Breast epithelium (tissue), 4 donors: ENCODE data around the gene FICD. TPM values are rescaled to one million over a fixed set of nuclear protein-coding genes. Genes with fewer than 3 reads are reported as not detected.

Experiments used
- DNase-seq, 2 donors: peaks; one replicate each; pipeline ENCODE4 v3.0.0-alpha.2; 2019; ENCODE audit warnings: low spot score in 2 of 2
- H3K27ac ChIP-seq, 2 donors: fragments of 200-600 bp; sonication (generic) in 1 of 2; one replicate each; pipeline ENCODE4 v1.5.1; 2016 to 2019; ENCODE audit warnings: mild to moderate bottlenecking in 1 of 2
- H3K27me3 ChIP-seq, 2 donors: fragments of 200-600 bp; sonication (generic) in 1 of 2; one replicate each; pipeline versions ENCODE4 v1.5.1 to v1.6.0; 2017 to 2019; ENCODE audit warnings: control low read depth in 1 of 2, mild to moderate bottlenecking in 1 of 2
- H3K36me3 ChIP-seq: fragments of 200-600 bp; one replicate; pipeline ENCODE4 v1.5.1; 2019
- H3K4me1 ChIP-seq, 2 donors: fragments of 200-600 bp; sonication (generic); one replicate each; pipeline ENCODE4 v1.5.1; 2016 to 2019; ENCODE audit warnings: control low read depth in 1 of 2
- H3K4me3 ChIP-seq, 3 donors: fragments of 200-600 bp; sonication (generic); 1 replicate in 2 of 3; 2 replicates in 1 of 3; pipeline ENCODE4 v1.5.1; 2016 to 2019; ENCODE audit warnings: mild to moderate bottlenecking in 3 of 3, moderate library complexity in 2 of 3
- H3K9me3 ChIP-seq, 2 donors: fragments of 200-600 bp; sonication (generic) in 1 of 2; one replicate each; pipeline ENCODE4 v1.5.1; 2016 to 2019; ENCODE audit warnings: control low read depth in 1 of 2
- POLR2A ChIP-seq: fragments of 450-650 bp; IDR thresholded peaks from one replicate; pipeline ENCODE4 v1.6.1; 2016; ENCODE audit warnings: antibody characterized with exemption, mild to moderate bottlenecking, moderate library complexity
- POLR2AphosphoS5 ChIP-seq, 3 donors: sonication (generic); formaldehyde crosslinking; IDR thresholded peaks; one replicate each; pipeline ENCODE4 v1.6.1; 2017; ENCODE audit warnings: antibody characterized with exemption in 3 of 3
- intact Hi-C: fragments of 100-400 bp; cut with DNase I; formaldehyde crosslinking; loops from one replicate; pipeline ENCODE4 v1.15.1; 2023; ENCODE audit warnings: low total_unique reads
- total RNA-seq, 3 donors: library from RNA; depleted of rRNA; stranded (reverse); fragments of >200 nt; gene quantifications; one replicate each; pipeline ENCODE4 v1.1.0, GENCODE V29; 2016
- TF ChIP-seq, protein P1 (sequence below), 3 donors: fragments of 450-650 bp; IDR thresholded peaks; one replicate each; pipeline ENCODE4 v1.5.1; 2016 to 2017; ENCODE audit warnings: antibody characterized with exemption in 3 of 3, mild to moderate bottlenecking in 3 of 3, moderate library complexity in 3 of 3

The FICD gene
- total RNA-seq, 3 donors from 2014 or later, result 7.0 to 8.5 (median 8.0) TPM

DNA sequence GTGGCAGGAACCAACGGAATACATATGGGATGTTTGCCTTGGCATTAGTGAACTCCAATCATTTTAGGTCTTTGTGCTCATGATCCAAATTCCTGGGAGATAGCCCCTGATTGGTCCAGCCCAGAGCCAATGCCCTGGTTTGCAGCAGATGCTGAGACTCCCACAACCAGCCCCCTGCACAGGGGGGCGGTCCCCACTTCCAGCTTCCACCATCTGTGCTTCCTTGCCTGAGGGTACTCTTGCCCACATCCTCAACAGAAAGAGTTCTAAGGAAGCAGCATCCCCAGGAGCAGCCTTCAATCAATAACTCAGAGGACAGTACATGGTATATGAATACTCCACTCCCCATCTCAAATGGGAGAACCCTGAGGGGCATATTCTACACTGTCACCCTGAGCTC is 39.7 kb upstream of the FICD start:
- no peaks in the 10 kb centered on the region for H3K9me3 ChIP-seq
- H3K36me3 ChIP-seq, result no peaks in the 10 kb centered on the region
- intact Hi-C loops, result no loop called here
- no peak overlapping the region for H3K4me3 ChIP-seq
- H3K4me1 ChIP-seq, result no peaks in the 10 kb centered on the region
- no peaks in the 10 kb centered on the region for H3K27me3 ChIP-seq
- no peak for DNase-seq
- H3K27ac ChIP-seq, result no peak overlapping the region
- TF ChIP-seq, protein P1, sequence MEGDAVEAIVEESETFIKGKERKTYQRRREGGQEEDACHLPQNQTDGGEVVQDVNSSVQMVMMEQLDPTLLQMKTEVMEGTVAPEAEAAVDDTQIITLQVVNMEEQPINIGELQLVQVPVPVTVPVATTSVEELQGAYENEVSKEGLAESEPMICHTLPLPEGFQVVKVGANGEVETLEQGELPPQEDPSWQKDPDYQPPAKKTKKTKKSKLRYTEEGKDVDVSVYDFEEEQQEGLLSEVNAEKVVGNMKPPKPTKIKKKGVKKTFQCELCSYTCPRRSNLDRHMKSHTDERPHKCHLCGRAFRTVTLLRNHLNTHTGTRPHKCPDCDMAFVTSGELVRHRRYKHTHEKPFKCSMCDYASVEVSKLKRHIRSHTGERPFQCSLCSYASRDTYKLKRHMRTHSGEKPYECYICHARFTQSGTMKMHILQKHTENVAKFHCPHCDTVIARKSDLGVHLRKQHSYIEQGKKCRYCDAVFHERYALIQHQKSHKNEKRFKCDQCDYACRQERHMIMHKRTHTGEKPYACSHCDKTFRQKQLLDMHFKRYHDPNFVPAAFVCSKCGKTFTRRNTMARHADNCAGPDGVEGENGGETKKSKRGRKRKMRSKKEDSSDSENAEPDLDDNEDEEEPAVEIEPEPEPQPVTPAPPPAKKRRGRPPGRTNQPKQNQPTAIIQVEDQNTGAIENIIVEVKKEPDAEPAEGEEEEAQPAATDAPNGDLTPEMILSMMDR (IDR thresholded peaks at IDR 0.05), result no peak
- no peak for TF ChIP-seq POLR2A

DNA sequence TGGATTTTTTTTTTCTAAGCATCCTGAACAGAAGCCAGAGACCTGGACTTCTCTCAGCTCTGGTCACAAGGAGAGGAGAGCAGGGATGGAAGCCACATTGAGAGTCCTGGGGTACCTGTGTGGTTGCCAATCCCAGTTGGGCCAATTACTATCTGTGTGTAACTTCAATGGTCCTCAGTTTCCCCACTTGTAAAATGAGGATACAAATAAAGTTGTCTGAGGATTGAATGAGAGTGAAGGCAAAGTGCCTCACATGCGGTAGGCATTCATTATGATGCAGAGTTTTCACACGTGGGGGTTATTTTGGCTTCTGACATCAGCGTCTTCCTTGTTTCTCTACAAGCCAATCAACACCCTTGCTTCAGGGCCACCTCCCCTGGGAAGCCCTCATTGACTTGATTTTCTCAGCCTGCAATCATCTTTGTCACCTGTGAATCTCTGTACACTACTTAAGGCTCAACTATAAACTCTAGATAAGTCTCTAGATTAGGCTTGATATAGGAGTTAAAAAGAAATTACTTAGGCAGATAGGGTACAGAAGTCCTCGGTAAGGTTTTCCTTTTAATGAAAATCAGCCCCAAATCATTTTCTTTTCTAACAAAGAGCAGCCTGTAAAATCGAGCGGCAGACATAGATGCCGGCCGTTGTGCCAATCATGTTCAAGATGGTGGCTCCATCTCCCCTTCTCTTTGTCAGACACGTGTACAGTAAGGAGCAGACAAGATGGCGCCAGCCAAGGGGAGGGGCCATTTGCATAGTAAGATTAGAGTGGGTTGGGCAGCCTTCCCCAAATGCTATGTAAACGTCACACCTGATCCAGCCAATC is 37.8 kb upstream of the FICD start:
- TF ChIP-seq POLR2AphosphoS5 (IDR thresholded peaks at IDR 0.05), result no peak
- TF ChIP-seq, protein P1 (IDR thresholded peaks at IDR 0.05), result no peak
- no peak for TF ChIP-seq POLR2A
- intact Hi-C loops, result no loop called here
- DNase-seq, result no peak
- no peak overlapping the region for H3K4me3 ChIP-seq
- H3K36me3 ChIP-seq, result no peaks in the 10 kb centered on the region
- H3K27me3 ChIP-seq, result no peaks in the 10 kb centered on the region
- no peaks in the 10 kb centered on the region for H3K4me1 ChIP-seq
- H3K9me3 ChIP-seq, result no peaks in the 10 kb centered on the region
- no peak overlapping the region for H3K27ac ChIP-seq

DNA sequence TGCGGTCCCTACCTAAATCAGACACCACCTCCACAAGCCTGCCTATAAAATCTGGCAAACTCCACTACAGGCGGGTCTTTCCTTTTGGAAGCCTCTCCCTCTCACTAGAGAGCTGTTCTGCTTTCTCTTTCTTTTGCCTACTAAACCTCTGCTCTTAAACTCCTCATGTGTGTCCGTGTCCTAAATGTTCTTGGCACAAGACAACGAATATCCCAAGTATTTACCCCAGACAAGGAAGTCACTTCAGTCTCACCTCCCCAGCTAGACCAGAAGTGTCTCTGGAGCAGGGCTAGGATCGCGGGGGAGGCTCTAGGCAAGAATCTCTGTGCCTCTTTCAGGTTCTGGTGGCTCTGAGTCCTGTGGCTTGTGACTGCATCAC is 37.2 kb upstream of the FICD start:
- H3K27me3 ChIP-seq, result no peaks in the 10 kb centered on the region
- no peaks in the 10 kb centered on the region for H3K4me1 ChIP-seq
- TF ChIP-seq, protein P1 (IDR thresholded peaks at IDR 0.05), result no peak
- TF ChIP-seq POLR2A, result no peak
- TF ChIP-seq POLR2AphosphoS5 (IDR thresholded peaks at IDR 0.05), result no peak
- DNase-seq, result no peak
- no peak overlapping the region for H3K4me3 ChIP-seq
- no peaks in the 10 kb centered on the region for H3K9me3 ChIP-seq
- intact Hi-C loops, result no loop called here
- H3K36me3 ChIP-seq, result no peaks in the 10 kb centered on the region
- H3K27ac ChIP-seq, result no peak overlapping the region

DNA sequence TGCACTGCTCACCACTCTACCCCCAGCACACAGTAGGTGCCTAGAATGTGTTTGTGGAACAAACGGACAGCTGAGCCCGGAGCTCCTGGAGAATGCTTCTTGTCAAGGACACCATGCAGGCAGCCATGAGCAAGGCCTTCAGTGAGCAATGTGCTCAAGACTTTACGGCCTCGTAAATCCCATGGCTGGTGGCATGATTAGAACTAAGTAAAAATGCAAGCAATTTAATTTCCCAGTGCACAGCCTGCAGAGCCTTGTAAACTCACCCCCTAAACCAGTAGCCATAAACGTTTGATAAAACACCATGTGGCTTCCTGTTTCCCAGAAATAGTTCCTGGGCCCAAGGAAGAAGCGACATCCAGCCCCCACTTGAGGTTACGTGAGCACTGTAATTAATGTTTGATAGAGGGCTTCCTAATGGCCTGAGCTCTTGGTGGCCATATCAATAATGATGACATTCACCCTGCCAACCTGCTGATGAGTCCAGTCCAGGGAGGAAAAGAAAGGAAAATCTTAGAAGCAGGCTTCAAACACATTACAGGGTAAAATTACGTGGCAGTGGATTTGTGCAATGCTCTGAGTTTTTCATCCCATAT is 36.4 kb upstream of the FICD start:
- Histone ChIP-seq H3K4me3 (no peak overlapping the region), H3K36me3 (no peaks in the 10 kb centered on the region), H3K9me3 (no peaks in the 10 kb centered on the region), H3K27me3 (no peaks in the 10 kb centered on the region), H3K27ac (no peak overlapping the region), H3K4me1 (no peaks in the 10 kb centered on the region)
- TF ChIP-seq POLR2AphosphoS5 (IDR thresholded peaks at IDR 0.05), result no peak
- intact Hi-C loops, result no loop called here
- no peak for DNase-seq

DNA sequence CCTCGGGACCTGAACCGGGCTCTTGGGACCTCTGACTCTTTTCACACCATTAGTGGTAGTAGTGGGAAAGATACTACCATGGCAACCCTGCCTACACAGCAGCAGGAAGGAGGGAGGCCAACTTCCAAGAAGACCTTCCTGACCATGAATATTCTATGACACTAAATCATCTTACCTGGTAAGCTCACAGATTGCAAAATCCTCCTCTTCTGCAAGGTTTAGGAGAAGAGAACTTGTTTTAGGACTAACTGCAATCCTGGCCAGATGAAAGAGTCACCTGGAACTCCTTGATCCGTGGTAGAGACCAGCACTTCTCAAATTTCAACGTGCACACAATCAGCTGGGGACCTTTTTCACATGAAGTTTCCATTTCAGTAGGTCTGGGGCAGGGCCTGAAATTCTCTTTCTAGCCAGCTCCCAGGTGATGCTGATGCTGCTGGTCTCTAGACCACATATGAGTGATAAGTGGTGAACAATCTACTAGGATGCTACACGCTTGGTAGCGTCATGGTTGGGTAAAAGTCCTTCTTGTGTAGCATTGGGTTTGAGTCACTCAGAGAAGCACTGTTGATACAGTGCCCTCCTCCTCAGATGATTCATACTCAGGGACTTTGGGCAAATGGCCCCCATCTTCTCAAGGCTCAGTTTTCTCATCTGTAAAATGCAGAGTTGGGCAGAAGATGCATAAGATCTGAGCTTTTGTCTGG is 35.6 kb upstream of the FICD start:
- no peaks in the 10 kb centered on the region for H3K9me3 ChIP-seq
- H3K36me3 ChIP-seq, result no peaks in the 10 kb centered on the region
- no peak overlapping the region for H3K4me3 ChIP-seq
- H3K4me1 ChIP-seq, result no peaks in the 10 kb centered on the region
- H3K27ac ChIP-seq, result no peak overlapping the region
- DNase-seq, result no peak
- no peaks in the 10 kb centered on the region for H3K27me3 ChIP-seq
- TF ChIP-seq, protein P1 (IDR thresholded peaks at IDR 0.05), result no peak
- TF ChIP-seq POLR2A, result no peak
- TF ChIP-seq POLR2AphosphoS5 (IDR thresholded peaks at IDR 0.05), result no peak
- intact Hi-C loops, result no loop called here
